ENCODE results near the gene SIAH3.

The SIAH3 gene

DNA sequence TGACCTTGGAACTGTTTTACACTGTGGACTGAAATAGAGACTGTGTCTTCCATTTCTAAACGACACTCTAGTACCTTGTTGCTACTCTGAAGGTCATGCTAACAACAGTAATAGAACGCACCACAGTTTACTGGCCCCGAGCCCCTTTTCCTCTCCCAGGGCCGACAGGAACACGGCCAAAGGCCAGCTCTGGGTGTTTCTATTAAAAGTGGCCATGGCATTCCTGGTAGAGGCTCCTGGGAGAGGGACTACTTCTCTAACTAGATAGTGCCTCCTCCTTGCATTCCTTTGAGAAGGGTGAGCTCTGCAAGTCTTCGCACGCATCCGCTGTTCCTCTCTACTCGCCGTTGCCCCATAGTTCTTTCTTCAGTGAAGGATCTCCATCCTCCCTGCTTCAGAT is 18.7 kb upstream of the SIAH3 start:
- no peak for DNase-seq (ENCODE audit: low spot score)
- in situ Hi-C loops (cut with MboI; ENCODE audit: low pct_unique_long_range_greater_than_20kb, low sequenced_read_pairs, unreplicated experiment) = no loop called here
- TF ChIP-seq, protein P1, sequence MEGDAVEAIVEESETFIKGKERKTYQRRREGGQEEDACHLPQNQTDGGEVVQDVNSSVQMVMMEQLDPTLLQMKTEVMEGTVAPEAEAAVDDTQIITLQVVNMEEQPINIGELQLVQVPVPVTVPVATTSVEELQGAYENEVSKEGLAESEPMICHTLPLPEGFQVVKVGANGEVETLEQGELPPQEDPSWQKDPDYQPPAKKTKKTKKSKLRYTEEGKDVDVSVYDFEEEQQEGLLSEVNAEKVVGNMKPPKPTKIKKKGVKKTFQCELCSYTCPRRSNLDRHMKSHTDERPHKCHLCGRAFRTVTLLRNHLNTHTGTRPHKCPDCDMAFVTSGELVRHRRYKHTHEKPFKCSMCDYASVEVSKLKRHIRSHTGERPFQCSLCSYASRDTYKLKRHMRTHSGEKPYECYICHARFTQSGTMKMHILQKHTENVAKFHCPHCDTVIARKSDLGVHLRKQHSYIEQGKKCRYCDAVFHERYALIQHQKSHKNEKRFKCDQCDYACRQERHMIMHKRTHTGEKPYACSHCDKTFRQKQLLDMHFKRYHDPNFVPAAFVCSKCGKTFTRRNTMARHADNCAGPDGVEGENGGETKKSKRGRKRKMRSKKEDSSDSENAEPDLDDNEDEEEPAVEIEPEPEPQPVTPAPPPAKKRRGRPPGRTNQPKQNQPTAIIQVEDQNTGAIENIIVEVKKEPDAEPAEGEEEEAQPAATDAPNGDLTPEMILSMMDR (IDR thresholded peaks at IDR 0.05; ENCODE audit: extremely low read depth, insufficient read depth, missing control alignments) = no peak

DNA sequence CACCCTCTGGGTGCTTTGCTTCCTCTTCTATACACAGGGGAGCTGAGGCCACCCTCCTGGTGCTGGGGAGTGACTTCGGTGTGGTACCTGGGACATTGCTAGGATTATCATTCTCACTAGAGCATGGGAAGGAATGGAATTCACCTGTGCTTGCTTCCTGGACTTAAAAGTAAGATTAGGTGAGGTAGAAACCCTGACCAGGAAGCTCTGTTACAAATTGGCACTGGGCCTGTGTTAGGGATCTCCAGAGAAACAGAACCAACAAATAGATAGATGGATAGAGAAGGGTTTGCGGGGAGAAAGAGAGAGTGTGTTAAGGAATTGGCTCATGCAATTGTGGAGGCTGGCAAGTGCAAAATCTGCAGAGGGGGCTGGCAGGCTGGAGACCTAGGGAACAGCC is 13.9 kb upstream of the SIAH3 start:
- in situ Hi-C loops (cut with MboI; ENCODE audit: low pct_unique_long_range_greater_than_20kb, low sequenced_read_pairs, unreplicated experiment) = no loop called here
- DNase-seq (ENCODE audit: low spot score) = no peak
- TF ChIP-seq, protein P1 (IDR thresholded peaks at IDR 0.05; ENCODE audit: extremely low read depth, insufficient read depth, missing control alignments) = no peak

DNA sequence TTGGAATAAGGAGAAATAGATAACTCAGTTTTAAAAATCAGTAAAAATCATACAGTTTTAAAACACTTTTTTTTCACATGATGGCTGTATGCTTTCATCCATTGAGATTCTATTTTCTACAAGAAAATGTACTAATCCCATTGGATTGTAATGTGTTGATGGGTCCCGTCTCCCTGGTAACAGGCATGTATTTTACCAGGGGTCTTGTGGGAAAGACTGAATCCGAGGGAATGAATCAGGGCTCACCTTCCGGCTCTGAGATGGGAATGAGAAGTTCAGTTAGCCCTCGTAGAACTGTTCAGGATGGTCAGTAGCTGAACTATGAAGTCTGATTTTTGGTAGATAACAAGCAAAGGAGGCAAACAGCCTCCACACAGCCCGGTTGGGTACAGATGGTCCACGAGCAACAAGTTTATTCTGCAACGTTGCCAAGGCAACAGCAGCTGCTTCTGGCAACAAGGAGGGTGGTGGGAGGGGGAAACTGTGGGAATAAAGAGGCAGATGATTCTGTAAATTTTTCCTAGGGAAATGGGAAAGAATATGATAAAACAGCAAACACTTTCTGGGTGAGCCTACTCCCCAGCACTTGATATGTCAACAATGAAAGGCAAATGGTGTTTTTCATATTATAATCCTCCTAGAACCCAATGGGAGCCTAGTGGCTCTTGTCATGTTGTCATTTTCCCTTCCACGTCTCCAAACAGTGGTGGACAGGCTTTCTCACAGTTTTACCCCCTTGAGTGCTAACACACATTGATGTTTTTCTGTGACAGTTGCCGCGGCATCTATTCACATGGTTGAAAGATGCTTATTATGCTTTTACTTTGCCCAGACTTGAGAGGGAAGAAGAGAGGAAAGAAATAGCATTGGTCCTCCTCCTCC is 12.4 kb upstream of the SIAH3 start:
- in situ Hi-C loops (cut with MboI; ENCODE audit: low pct_unique_long_range_greater_than_20kb, low sequenced_read_pairs, unreplicated experiment) = no loop called here

DNA sequence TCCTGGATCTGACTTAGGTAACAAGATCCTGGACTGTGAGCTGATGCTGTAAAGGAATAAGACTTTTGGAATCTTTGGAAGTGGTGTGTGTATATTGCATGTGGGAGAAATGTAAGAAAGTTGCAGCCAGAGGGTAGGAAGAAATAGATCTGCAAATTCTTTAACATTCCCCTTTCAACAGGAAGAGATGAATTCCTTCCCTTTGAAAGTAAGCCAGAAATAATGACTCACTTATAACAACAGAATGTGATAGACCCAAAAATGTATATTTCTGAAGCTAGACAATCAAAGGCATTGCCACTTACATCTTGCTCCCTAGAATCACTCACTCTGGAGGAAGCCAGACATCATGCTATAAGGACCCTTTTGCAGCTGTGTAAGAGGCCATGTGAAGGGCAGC is 9.8 kb upstream of the SIAH3 start:
- in situ Hi-C loops (cut with MboI; ENCODE audit: low pct_unique_long_range_greater_than_20kb, low sequenced_read_pairs, unreplicated experiment) = no loop called here
- TF ChIP-seq, protein P1 (IDR thresholded peaks at IDR 0.05; ENCODE audit: extremely low read depth, insufficient read depth, missing control alignments) = no peak
- no peak for DNase-seq (ENCODE audit: low spot score)

More for the DNA sequence above, 12.4 kb upstream of the SIAH3 start:
- TF ChIP-seq, protein P1 (IDR thresholded peaks at IDR 0.05; ENCODE audit: extremely low read depth, insufficient read depth, missing control alignments) = no peak
- DNase-seq (ENCODE audit: low spot score) = no peak

DNA sequence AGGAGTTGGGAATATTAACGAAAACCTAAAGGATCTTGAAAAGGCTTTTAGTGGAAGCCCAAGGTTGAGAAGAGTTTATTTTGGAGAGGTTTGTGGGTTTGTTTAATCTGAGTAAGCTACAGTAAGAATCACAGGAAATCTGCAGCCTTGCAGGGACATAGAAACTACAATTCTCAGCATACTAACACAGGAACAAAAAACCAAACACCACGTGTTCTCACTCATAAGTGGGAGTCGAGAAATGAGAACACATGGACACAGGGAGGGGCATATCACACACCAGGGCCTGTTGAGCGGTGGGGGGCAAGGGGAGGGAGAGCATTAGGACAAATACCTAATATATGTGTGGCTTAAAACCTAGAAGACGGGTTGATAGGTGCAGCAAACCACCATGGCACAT is 8.7 kb upstream of the SIAH3 start:
- TF ChIP-seq, protein P1 (IDR thresholded peaks at IDR 0.05; ENCODE audit: extremely low read depth, insufficient read depth, missing control alignments) = no peak
- in situ Hi-C loops (cut with MboI; ENCODE audit: low pct_unique_long_range_greater_than_20kb, low sequenced_read_pairs, unreplicated experiment) = no loop called here
- DNase-seq (ENCODE audit: low spot score) = no peak

DNA sequence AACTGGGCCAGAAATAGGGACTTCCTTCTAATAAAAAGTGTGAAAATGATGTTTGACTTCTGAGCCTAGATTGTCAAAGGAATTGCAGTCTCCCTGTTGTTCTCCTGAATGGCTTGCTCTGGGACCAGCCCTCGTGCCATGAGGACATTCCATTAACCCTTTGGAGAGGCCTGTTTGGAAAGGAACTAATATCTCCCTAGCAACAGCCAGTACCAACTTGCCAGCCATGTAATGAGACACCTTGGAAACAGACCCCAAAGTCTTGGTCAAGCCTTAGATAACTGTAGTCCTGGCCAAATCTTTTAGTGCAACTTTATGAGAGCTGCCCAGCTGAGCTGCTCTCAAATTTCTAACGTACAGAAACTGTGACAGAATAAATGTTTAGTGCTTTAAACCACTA is 8.2 kb upstream of the SIAH3 start:
- DNase-seq (ENCODE audit: low spot score) = no peak
- TF ChIP-seq, protein P1 (IDR thresholded peaks at IDR 0.05; ENCODE audit: extremely low read depth, insufficient read depth, missing control alignments) = no peak
- in situ Hi-C loops (cut with MboI; ENCODE audit: low pct_unique_long_range_greater_than_20kb, low sequenced_read_pairs, unreplicated experiment) = no loop called here
